ENCODE results near the gene PRR3.

DNA sequence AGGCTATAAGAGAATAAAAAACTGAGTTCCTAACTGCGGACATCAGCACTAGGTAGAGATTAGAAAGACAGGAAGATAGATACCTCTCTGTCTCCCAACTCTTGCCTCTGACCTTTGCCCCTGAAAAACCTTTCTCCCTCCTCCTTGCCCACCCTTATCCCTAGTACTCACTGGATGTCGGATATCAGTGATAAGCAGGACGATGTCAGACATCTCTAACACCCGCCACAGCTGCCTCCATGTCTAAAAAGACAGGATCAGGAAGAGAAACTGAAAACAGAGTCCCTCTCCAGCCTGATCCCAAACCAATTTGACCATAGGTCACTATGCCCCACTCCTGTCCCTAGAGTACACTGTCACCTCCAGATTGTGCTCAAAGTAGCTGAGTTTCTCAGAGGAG is 2.7 kb upstream of the PRR3 start:
- TF ChIP-seq, protein P1, sequence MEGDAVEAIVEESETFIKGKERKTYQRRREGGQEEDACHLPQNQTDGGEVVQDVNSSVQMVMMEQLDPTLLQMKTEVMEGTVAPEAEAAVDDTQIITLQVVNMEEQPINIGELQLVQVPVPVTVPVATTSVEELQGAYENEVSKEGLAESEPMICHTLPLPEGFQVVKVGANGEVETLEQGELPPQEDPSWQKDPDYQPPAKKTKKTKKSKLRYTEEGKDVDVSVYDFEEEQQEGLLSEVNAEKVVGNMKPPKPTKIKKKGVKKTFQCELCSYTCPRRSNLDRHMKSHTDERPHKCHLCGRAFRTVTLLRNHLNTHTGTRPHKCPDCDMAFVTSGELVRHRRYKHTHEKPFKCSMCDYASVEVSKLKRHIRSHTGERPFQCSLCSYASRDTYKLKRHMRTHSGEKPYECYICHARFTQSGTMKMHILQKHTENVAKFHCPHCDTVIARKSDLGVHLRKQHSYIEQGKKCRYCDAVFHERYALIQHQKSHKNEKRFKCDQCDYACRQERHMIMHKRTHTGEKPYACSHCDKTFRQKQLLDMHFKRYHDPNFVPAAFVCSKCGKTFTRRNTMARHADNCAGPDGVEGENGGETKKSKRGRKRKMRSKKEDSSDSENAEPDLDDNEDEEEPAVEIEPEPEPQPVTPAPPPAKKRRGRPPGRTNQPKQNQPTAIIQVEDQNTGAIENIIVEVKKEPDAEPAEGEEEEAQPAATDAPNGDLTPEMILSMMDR (IDR thresholded peaks at IDR 0.05 in 4 of 5, conservative IDR thresholded peaks at IDR 0.05 in 1 of 5) = no peak
- no peak for TF ChIP-seq POLR2A (IDR thresholded peaks at IDR 0.05)

Measured in gastrocnemius medialis (tissue), 4 donors.